ENCODE data around the gene SLC16A6.
"Not testable (repeated sequence)": the region's sequence is repeated elsewhere in the genome, so short reads cannot be mapped to it uniquely, and the experiment has no call there.

DNA sequence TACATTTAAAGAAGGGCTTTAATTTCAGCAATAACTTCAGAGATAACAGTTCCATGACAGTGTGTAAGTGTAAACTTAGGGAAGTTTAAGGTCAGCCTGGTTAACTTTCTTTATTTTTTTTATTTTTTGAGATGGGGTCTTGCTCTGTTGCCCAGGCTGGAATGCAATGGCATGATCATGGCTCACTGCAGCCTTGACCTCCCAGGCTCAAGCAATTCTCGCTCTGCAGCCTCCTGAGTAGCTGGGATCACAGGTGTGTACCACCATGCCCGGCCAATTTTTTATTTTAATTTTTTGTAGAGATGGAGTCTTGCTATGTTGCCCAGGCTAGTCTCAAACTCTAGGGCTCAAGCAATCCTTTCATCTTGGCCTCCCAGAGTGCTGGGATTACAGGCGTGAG, 14.6 kb downstream of the SLC16A6 start:
- TF ChIP-seq, protein P1, sequence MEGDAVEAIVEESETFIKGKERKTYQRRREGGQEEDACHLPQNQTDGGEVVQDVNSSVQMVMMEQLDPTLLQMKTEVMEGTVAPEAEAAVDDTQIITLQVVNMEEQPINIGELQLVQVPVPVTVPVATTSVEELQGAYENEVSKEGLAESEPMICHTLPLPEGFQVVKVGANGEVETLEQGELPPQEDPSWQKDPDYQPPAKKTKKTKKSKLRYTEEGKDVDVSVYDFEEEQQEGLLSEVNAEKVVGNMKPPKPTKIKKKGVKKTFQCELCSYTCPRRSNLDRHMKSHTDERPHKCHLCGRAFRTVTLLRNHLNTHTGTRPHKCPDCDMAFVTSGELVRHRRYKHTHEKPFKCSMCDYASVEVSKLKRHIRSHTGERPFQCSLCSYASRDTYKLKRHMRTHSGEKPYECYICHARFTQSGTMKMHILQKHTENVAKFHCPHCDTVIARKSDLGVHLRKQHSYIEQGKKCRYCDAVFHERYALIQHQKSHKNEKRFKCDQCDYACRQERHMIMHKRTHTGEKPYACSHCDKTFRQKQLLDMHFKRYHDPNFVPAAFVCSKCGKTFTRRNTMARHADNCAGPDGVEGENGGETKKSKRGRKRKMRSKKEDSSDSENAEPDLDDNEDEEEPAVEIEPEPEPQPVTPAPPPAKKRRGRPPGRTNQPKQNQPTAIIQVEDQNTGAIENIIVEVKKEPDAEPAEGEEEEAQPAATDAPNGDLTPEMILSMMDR (IDR thresholded peaks at IDR 0.05) = not testable (repeated sequence)
- not testable (repeated sequence) for TF ChIP-seq POLR2AphosphoS5, POLR2A (IDR thresholded peaks at IDR 0.05)

All from suprapubic skin (tissue), 4 donors.